ENCODE results near the gene MRPL52.

DNA sequence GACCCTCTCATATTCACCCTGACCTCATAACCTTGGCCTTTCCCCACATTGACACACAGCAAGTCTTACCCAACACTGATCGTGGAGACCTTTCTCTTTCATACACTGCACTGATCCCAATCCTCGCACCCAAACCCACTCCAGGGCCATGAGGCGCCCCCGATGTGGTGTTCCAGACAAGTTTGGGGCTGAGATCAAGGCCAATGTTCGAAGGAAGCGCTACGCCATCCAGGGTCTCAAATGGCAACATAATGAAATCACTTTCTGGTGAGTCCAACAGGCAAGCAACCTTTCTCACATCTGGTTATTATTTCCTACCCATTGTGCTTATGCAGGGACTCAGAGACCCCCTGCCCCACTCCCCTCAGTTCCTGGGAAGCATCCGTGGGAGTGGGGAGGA, 12.1 kb downstream of the MRPL52 start:
- TF ChIP-seq, protein P1, sequence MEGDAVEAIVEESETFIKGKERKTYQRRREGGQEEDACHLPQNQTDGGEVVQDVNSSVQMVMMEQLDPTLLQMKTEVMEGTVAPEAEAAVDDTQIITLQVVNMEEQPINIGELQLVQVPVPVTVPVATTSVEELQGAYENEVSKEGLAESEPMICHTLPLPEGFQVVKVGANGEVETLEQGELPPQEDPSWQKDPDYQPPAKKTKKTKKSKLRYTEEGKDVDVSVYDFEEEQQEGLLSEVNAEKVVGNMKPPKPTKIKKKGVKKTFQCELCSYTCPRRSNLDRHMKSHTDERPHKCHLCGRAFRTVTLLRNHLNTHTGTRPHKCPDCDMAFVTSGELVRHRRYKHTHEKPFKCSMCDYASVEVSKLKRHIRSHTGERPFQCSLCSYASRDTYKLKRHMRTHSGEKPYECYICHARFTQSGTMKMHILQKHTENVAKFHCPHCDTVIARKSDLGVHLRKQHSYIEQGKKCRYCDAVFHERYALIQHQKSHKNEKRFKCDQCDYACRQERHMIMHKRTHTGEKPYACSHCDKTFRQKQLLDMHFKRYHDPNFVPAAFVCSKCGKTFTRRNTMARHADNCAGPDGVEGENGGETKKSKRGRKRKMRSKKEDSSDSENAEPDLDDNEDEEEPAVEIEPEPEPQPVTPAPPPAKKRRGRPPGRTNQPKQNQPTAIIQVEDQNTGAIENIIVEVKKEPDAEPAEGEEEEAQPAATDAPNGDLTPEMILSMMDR (IDR thresholded peaks at IDR 0.05): no peak
- TF ChIP-seq RAD21 (conservative IDR thresholded peaks at IDR 0.05 in 1 of 2, IDR thresholded peaks at IDR 0.05 in 1 of 2) (no peak), BHLHE40 (IDR thresholded peaks at IDR 0.05; ENCODE audit: low read depth, low read length) (no peak), PBX3 (IDR thresholded peaks at IDR 0.05) (no peak), FOSL2 (IDR thresholded peaks at IDR 0.05) (no peak), FOSL2 (CRISPR knock-in tag; IDR thresholded peaks at IDR 0.05) (no peak), CHD4 (IDR thresholded peaks at IDR 0.05; ENCODE audit: borderline replicate concordance) (no peak), E2F6 (IDR thresholded peaks at IDR 0.05; ENCODE audit: borderline replicate concordance, low read depth) (no peak), JUNB (IDR thresholded peaks at IDR 0.05) (no peak), POLR2A (IDR thresholded peaks at IDR 0.05; ENCODE audit: low read length) (no peak), MYC (IDR thresholded peaks at IDR 0.05; ENCODE audit: borderline replicate concordance, low read length) (no peak), EP300 (IDR thresholded peaks at IDR 0.05) (no peak)

All from A549 (cell line).